ENCODE data around the gene BRIX1.

- TF ChIP-seq CTCF (conservative IDR thresholded peaks at IDR 0.05; ENCODE audit: low read depth, low read length) (no peak), EZH2 (IDR thresholded peaks at IDR 0.05; ENCODE audit: low read length, unreplicated experiment) (no peak), EZH2phosphoT487 (IDR thresholded peaks at IDR 0.05; ENCODE audit: borderline replicate concordance, low read length) (no peak)
Measured at GRCh38 chr5:34867660-34868059, 47.9 kb upstream of the BRIX1 start.
